ENCODE results near the gene TUFT1.

TUFT1 gene

GRCh38 chr1:151511636-151512215 lies 28.4 kb upstream of the TUFT1 start:
- peak overlapping the region; percentile 49 for H3K4me3 ChIP-seq (ENCODE audit: low read depth, low read length)
- DNase-seq (ENCODE audit: low read depth), result no peak
- TF ChIP-seq, protein P1, sequence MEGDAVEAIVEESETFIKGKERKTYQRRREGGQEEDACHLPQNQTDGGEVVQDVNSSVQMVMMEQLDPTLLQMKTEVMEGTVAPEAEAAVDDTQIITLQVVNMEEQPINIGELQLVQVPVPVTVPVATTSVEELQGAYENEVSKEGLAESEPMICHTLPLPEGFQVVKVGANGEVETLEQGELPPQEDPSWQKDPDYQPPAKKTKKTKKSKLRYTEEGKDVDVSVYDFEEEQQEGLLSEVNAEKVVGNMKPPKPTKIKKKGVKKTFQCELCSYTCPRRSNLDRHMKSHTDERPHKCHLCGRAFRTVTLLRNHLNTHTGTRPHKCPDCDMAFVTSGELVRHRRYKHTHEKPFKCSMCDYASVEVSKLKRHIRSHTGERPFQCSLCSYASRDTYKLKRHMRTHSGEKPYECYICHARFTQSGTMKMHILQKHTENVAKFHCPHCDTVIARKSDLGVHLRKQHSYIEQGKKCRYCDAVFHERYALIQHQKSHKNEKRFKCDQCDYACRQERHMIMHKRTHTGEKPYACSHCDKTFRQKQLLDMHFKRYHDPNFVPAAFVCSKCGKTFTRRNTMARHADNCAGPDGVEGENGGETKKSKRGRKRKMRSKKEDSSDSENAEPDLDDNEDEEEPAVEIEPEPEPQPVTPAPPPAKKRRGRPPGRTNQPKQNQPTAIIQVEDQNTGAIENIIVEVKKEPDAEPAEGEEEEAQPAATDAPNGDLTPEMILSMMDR (conservative IDR thresholded peaks at IDR 0.05; ENCODE audit: low read depth, low read length), result no peak

- DNase-seq (ENCODE audit: low read depth), result no peak
- no peak overlapping the region for H3K4me3 ChIP-seq (ENCODE audit: low read depth, low read length)
- TF ChIP-seq, protein P1 (conservative IDR thresholded peaks at IDR 0.05; ENCODE audit: low read depth, low read length), result no peak
These were observed 27.8 kb upstream of the TUFT1 start for GRCh38 chr1:151512326-151512725.

DNA sequence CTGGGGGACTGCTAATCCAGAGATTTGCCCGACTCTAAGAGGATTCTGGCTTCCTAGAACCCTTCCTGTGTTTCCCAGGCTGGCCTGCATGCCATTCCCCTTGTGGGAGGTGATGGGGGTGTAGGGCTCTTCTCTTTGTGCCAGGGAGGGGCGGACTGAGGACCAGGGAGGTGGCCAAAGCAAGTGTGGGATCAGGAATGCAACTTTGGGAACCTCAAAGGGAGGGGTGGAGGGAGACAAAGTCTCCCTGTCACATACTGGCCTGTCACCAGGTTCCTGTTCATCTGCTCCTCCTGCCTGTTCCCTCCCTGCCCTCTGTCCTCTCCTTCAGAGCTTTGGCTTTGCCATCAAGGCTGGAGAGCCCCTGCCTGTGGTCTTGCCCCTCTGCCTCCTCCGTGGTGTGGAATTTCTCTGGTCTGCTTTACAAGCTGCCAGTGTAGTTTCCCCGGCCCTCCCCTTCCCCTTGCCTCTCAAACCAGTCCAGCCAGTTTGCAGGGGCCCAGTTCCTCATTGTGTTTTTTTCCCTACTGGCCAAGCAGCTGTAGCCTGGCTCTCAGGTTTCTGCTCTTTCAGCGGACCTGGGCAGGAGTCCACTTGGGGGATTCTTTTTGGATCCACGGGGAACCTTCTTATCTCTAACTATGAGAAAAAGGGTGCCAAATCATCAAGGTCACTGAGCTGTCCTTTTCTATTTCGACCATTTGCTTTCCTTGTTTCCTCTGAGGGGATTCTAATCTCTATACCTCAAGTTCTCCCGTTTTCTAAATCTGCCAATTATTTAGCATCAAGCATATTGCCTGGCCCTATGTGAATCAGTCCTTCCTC lies 27.1 kb upstream of the TUFT1 start:
- no peak overlapping the region for H3K4me3 ChIP-seq (ENCODE audit: low read depth, low read length)
- TF ChIP-seq, protein P1 (conservative IDR thresholded peaks at IDR 0.05; ENCODE audit: low read depth, low read length), result no peak
- no peak for DNase-seq (ENCODE audit: low read depth)

GRCh38 chr1:151513626-151514121 lies 26.4 kb upstream of the TUFT1 start:
- TF ChIP-seq, protein P1 (conservative IDR thresholded peaks at IDR 0.05; ENCODE audit: low read depth, low read length), result no peak
- no peak for DNase-seq (ENCODE audit: low read depth)
- H3K4me3 ChIP-seq (ENCODE audit: low read depth, low read length), result no peak overlapping the region

GRCh38 chr1:151514366-151514765 lies 25.7 kb upstream of the TUFT1 start:
- no peak overlapping the region for H3K4me3 ChIP-seq (ENCODE audit: low read depth, low read length)
- TF ChIP-seq, protein P1 (conservative IDR thresholded peaks at IDR 0.05; ENCODE audit: low read depth, low read length), result no peak
- DNase-seq (ENCODE audit: low read depth), result no peak

DNA sequence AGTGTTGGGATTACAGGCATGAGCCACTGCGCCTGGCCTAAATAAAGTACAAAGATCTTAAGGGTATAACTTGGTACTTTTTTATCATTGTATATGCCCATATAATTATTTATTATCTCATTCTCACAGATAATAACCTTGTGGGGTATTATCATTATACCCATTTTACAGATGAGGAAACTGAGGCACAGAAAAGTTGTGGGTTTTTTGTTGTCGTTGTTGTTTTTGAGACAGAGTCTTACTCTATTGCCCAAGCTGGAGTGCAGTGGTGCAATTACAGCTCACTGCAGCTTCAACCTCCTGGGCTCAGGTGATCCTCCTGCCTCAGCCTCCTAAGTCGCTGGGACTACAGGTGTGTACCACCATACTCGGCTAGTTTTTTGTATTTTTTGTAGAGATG lies 24.8 kb upstream of the TUFT1 start:
- TF ChIP-seq, protein P1 (conservative IDR thresholded peaks at IDR 0.05; ENCODE audit: low read depth, low read length), result no peak

More for the DNA sequence above, 24.8 kb upstream of the TUFT1 start:
- no peak overlapping the region for H3K4me3 ChIP-seq (ENCODE audit: low read depth, low read length)
- no peak for DNase-seq (ENCODE audit: low read depth)

All from choroid plexus epithelial cell (primary cell).